Colonic mucosa (tissue), 4 donors: ENCODE measurements around the gene ZMYND8. TPM values are rescaled to one million over a fixed set of nuclear protein-coding genes. Genes with fewer than 3 reads are reported as not detected.

Experiments used
- DNase-seq: peaks from one replicate; pipeline ENCODE4 v3.0.0-alpha.2; 2020
- H3K27ac ChIP-seq: fragments of 200-600 bp; one replicate; pipeline ENCODE4 v1.8.0; 2021
- H3K27me3 ChIP-seq: fragments of 200-600 bp; one replicate; pipeline ENCODE4 v1.8.0; 2021
- H3K36me3 ChIP-seq: fragments of 200-600 bp; one replicate; pipeline ENCODE4 v1.8.0; 2021
- H3K4me1 ChIP-seq: fragments of 200-600 bp; one replicate; pipeline ENCODE4 v1.8.0; 2021; ENCODE audit warnings: mild to moderate bottlenecking
- H3K4me3 ChIP-seq: fragments of 200-600 bp; one replicate; pipeline ENCODE4 v1.8.0; 2021
- H3K9ac ChIP-seq, 2 donors: one replicate each; pipeline ENCODE4 v1.7.0; 2013; ENCODE audit warnings: control low read depth in 2 of 2, low read depth in 2 of 2, low read length in 2 of 2
- H3K9me3 ChIP-seq: fragments of 200-600 bp; one replicate; pipeline ENCODE4 v1.8.0; 2021
- intact Hi-C: fragments of 100-400 bp; cut with DNase I; formaldehyde crosslinking; loops from one replicate; pipeline ENCODE4 v1.14.1; 2022
- total RNA-seq, 2 donors: library from RNA; stranded (reverse); fragmentation: NEBNext Ultra II Directional in 1 of 2; extraction: Animal tissue kit (Norgen Biotek cat#: 25700) in 1 of 2; gene quantifications; one replicate each; pipeline ENCODE4 v1.2.1, GENCODE V29; 2021
- TF ChIP-seq, protein P1 (sequence below): fragments of 200-600 bp; IDR thresholded peaks from one replicate; pipeline ENCODE4 v1.8.0; 2022; ENCODE audit warnings: antibody characterized with exemption, mild to moderate bottlenecking
- donor health status: healthy.
- donor health status: DM: no; HTN: no; CAD: no.
- donor health status: DM: no; HTN: no; CAD: no.

ZMYND8 gene
- total RNA-seq, 2 donors from 2014 or later: 45.4 to 53.1 TPM

- Histone ChIP-seq H3K4me3 (no peak overlapping the region), H3K4me1 (no peaks in the 10 kb centered on the region), H3K9ac (no peak overlapping the region), H3K27me3 (no peaks in the 10 kb centered on the region), H3K27ac (no peak overlapping the region), H3K36me3 (peaks cover 10% of the 10 kb centered on the region), H3K9me3 (no peaks in the 10 kb centered on the region)
- no peak for DNase-seq
- intact Hi-C loops: loop anchor here (5.0 kb wide), 1 partner anchor 86 kb away; no protein-coding TSS in a partner anchor
- TF ChIP-seq, protein P1, sequence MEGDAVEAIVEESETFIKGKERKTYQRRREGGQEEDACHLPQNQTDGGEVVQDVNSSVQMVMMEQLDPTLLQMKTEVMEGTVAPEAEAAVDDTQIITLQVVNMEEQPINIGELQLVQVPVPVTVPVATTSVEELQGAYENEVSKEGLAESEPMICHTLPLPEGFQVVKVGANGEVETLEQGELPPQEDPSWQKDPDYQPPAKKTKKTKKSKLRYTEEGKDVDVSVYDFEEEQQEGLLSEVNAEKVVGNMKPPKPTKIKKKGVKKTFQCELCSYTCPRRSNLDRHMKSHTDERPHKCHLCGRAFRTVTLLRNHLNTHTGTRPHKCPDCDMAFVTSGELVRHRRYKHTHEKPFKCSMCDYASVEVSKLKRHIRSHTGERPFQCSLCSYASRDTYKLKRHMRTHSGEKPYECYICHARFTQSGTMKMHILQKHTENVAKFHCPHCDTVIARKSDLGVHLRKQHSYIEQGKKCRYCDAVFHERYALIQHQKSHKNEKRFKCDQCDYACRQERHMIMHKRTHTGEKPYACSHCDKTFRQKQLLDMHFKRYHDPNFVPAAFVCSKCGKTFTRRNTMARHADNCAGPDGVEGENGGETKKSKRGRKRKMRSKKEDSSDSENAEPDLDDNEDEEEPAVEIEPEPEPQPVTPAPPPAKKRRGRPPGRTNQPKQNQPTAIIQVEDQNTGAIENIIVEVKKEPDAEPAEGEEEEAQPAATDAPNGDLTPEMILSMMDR: no peak
Observed at GRCh38 chr20:47295921-47296426, 60.5 kb downstream of the ZMYND8 start.

GRCh38 chr20:47295129-47295813, 61.2 kb downstream of the ZMYND8 start:
- TF ChIP-seq, protein P1: no peak
- Histone ChIP-seq H3K9ac (no peak overlapping the region), H3K9me3 (no peaks in the 10 kb centered on the region), H3K4me1 (no peaks in the 10 kb centered on the region), H3K27ac (no peak overlapping the region), H3K27me3 (no peaks in the 10 kb centered on the region), H3K36me3 (peaks cover 11% of the 10 kb centered on the region), H3K4me3 (no peak overlapping the region)
- DNase-seq: no peak
- intact Hi-C loops: loop anchor here (5.0 kb wide), 1 partner anchor 87 kb away; no protein-coding TSS in a partner anchor

GRCh38 chr20:47293631-47294030, 62.9 kb downstream of the ZMYND8 start:
- no peaks in the 10 kb centered on the region for H3K9me3 ChIP-seq
- no peaks in the 10 kb centered on the region for H3K4me1 ChIP-seq
- intact Hi-C loops: no loop called here
- TF ChIP-seq, protein P1: no peak
- DNase-seq: no peak
- peaks cover 22% of the 10 kb centered on the region for H3K36me3 ChIP-seq
- no peak overlapping the region for H3K27ac ChIP-seq
- H3K4me3 ChIP-seq: no peak overlapping the region
- no peaks in the 10 kb centered on the region for H3K27me3 ChIP-seq
- H3K9ac ChIP-seq: no peak overlapping the region

GRCh38 chr20:47292581-47292980, 63.9 kb downstream of the ZMYND8 start:
- H3K4me3 ChIP-seq: no peak overlapping the region
- TF ChIP-seq, protein P1: no peak
- H3K4me1 ChIP-seq: no peaks in the 10 kb centered on the region
- no peak overlapping the region for H3K27ac ChIP-seq
- H3K36me3 ChIP-seq: peaks cover 22% of the 10 kb centered on the region
- no peak overlapping the region for H3K9ac ChIP-seq
- intact Hi-C loops: no loop called here
- H3K27me3 ChIP-seq: no peaks in the 10 kb centered on the region
- no peaks in the 10 kb centered on the region for H3K9me3 ChIP-seq
- DNase-seq: no peak

DNA sequence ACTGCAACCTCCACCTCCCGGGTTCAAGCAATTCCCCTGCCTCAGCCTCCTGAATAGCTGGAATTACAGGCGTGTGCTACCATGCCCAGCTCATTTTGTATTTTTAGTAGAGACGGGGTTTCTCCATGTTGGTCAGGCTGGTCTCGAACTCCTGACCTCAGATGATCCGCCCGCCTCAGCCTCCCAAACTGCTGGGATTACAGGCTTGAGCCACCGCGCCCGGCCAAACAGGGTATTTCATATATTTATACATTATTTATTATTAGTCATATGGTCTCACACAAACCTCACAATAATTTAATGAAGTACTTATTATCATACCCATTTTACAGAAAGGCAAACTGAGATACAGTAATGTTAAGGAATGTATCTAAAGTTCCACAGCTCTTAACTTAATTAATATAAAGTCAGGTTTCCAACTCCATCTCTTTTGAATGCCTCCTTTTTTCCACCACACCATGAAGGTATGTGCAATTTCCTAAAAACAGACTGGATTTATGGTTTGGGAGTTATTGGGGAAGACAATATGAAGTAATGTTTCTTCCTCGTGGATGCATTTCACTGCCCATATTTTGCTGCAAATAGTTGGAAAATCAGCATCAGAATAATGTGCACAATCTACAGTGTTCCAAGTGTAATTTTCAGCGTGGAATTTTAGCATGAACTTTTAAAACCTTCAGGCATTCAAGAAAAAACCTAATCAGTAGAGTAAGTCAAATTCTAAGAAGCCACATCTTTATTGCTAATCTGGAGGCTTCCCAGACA, 65.7 kb downstream of the ZMYND8 start:
- DNase-seq: no peak
- intact Hi-C loops: no loop called here
- peaks cover 16% of the 10 kb centered on the region for H3K36me3 ChIP-seq

More for the DNA sequence above, 65.7 kb downstream of the ZMYND8 start:
- TF ChIP-seq, protein P1: no peak
- Histone ChIP-seq H3K4me3 (no peak overlapping the region), H3K9me3 (no peaks in the 10 kb centered on the region), H3K27ac (no peak overlapping the region), H3K4me1 (no peaks in the 10 kb centered on the region), H3K27me3 (no peaks in the 10 kb centered on the region), H3K9ac (no peak overlapping the region)
